Activated T-cell treated with anti-CD3 and anti-CD28 coated beads, Interleukin-2, amount 50 U/mL, for 24 hours (primary cell): ENCODE measurements around the gene PLEKHA8.
A peak's percentile ranks its signal among the peaks of the same experiment; 100 is the strongest.

Source experiments
- DNase-seq: peaks from one replicate; pipeline ENCODE4 v3.0.0-alpha.2; 2020
- H3K27ac Mint-ChIP-seq: 2 replicates; pipeline ENCODE4 v1.8.0; 2020; ENCODE audit warnings: mild to moderate bottlenecking, mixed read lengths
- H3K27me3 Mint-ChIP-seq: 2 replicates; pipeline ENCODE4 v1.8.0; 2020; ENCODE audit warnings: mixed read lengths
- H3K36me3 Mint-ChIP-seq: 2 replicates; pipeline ENCODE4 v1.8.0; 2020; ENCODE audit warnings: low read depth, mixed read lengths
- H3K4me1 Mint-ChIP-seq: 2 replicates; pipeline ENCODE4 v1.8.0; 2020; ENCODE audit warnings: low read depth, mixed read lengths
- H3K4me3 Mint-ChIP-seq: 2 replicates; pipeline ENCODE4 v1.8.0; 2020; ENCODE audit warnings: mild to moderate bottlenecking, moderate library complexity, mixed read lengths
- H3K9me3 Mint-ChIP-seq: 2 replicates; pipeline ENCODE4 v1.8.0; 2020; ENCODE audit warnings: mixed read lengths

PLEKHA8 gene

GRCh38 chr7:30163231-30163894 lies 135.2 kb downstream of the PLEKHA8 start:
- H3K4me1 Mint-ChIP-seq = peaks cover 51% of the 10 kb centered on the region
- H3K9me3 Mint-ChIP-seq = no peaks in the 10 kb centered on the region
- peak overlapping the region; percentile 90 for H3K27ac Mint-ChIP-seq
- no peaks in the 10 kb centered on the region for H3K27me3 Mint-ChIP-seq
- H3K4me3 Mint-ChIP-seq = peak overlapping the region; percentile 45
- DNase-seq = peak; percentile 37
- H3K36me3 Mint-ChIP-seq = no peaks in the 10 kb centered on the region

GRCh38 chr7:30164567-30164966 lies 136.4 kb downstream of the PLEKHA8 start:
- H3K27ac Mint-ChIP-seq = no peak overlapping the region
- no peaks in the 10 kb centered on the region for H3K27me3 Mint-ChIP-seq
- DNase-seq = no peak
- no peak overlapping the region for H3K4me3 Mint-ChIP-seq
- H3K4me1 Mint-ChIP-seq = peaks cover 40% of the 10 kb centered on the region
- H3K36me3 Mint-ChIP-seq = no peaks in the 10 kb centered on the region
- H3K9me3 Mint-ChIP-seq = no peaks in the 10 kb centered on the region

GRCh38 chr7:30165590-30165989 lies 137.4 kb downstream of the PLEKHA8 start:
- no peaks in the 10 kb centered on the region for H3K9me3 Mint-ChIP-seq
- no peaks in the 10 kb centered on the region for H3K36me3 Mint-ChIP-seq
- no peak for DNase-seq
- no peaks in the 10 kb centered on the region for H3K27me3 Mint-ChIP-seq
- H3K4me1 Mint-ChIP-seq = peaks cover 30% of the 10 kb centered on the region
- H3K4me3 Mint-ChIP-seq = no peak overlapping the region
- H3K27ac Mint-ChIP-seq = no peak overlapping the region

GRCh38 chr7:30166155-30166840 lies 138.1 kb downstream of the PLEKHA8 start:
- H3K9me3 Mint-ChIP-seq = no peaks in the 10 kb centered on the region
- H3K4me1 Mint-ChIP-seq = peaks cover 25% of the 10 kb centered on the region
- H3K36me3 Mint-ChIP-seq = no peaks in the 10 kb centered on the region
- H3K4me3 Mint-ChIP-seq = no peak overlapping the region
- DNase-seq = no peak
- no peaks in the 10 kb centered on the region for H3K27me3 Mint-ChIP-seq
- H3K27ac Mint-ChIP-seq = no peak overlapping the region

GRCh38 chr7:30166841-30167235 lies 138.6 kb downstream of the PLEKHA8 start:
- no peak for DNase-seq
- Mint-ChIP-seq H3K27ac (no peak overlapping the region), H3K4me1 (peaks cover 22% of the 10 kb centered on the region), H3K4me3 (no peak overlapping the region), H3K27me3 (no peaks in the 10 kb centered on the region), H3K9me3 (no peaks in the 10 kb centered on the region), H3K36me3 (no peaks in the 10 kb centered on the region)

- DNase-seq = no peak
- Mint-ChIP-seq H3K27me3 (no peaks in the 10 kb centered on the region), H3K4me1 (peaks cover 13% of the 10 kb centered on the region), H3K27ac (no peak overlapping the region), H3K4me3 (no peak overlapping the region), H3K9me3 (no peaks in the 10 kb centered on the region), H3K36me3 (no peaks in the 10 kb centered on the region)
These were observed 139.7 kb downstream of the PLEKHA8 start for GRCh38 chr7:30167901-30168300.

GRCh38 chr7:30168835-30169573 lies 140.8 kb downstream of the PLEKHA8 start:
- H3K4me3 Mint-ChIP-seq = no peak overlapping the region
- no peaks in the 10 kb centered on the region for H3K27me3 Mint-ChIP-seq
- H3K27ac Mint-ChIP-seq = no peak overlapping the region
- no peaks in the 10 kb centered on the region for H3K9me3 Mint-ChIP-seq
- H3K4me1 Mint-ChIP-seq = peaks cover 2% of the 10 kb centered on the region
- no peaks in the 10 kb centered on the region for H3K36me3 Mint-ChIP-seq
- DNase-seq = no peak

GRCh38 chr7:30169579-30169978 lies 141.4 kb downstream of the PLEKHA8 start:
- Mint-ChIP-seq H3K27ac (no peak overlapping the region), H3K4me1 (no peaks in the 10 kb centered on the region), H3K27me3 (no peaks in the 10 kb centered on the region), H3K9me3 (no peaks in the 10 kb centered on the region), H3K36me3 (no peaks in the 10 kb centered on the region), H3K4me3 (no peak overlapping the region)
- no peak for DNase-seq

- Mint-ChIP-seq H3K36me3 (no peaks in the 10 kb centered on the region), H3K27ac (no peak overlapping the region), H3K27me3 (no peaks in the 10 kb centered on the region), H3K4me1 (no peaks in the 10 kb centered on the region), H3K4me3 (no peak overlapping the region), H3K9me3 (no peaks in the 10 kb centered on the region)
- DNase-seq = no peak
These were observed 142.4 kb downstream of the PLEKHA8 start for GRCh38 chr7:30170476-30171205.

- DNase-seq = no peak
- Mint-ChIP-seq H3K4me3 (no peak overlapping the region), H3K27ac (no peak overlapping the region), H3K27me3 (no peaks in the 10 kb centered on the region), H3K36me3 (no peaks in the 10 kb centered on the region), H3K4me1 (no peaks in the 10 kb centered on the region), H3K9me3 (no peaks in the 10 kb centered on the region)
These were observed 143.7 kb downstream of the PLEKHA8 start for GRCh38 chr7:30171766-30172447.

- H3K9me3 Mint-ChIP-seq = no peaks in the 10 kb centered on the region
- H3K4me3 Mint-ChIP-seq = no peak overlapping the region
- H3K4me1 Mint-ChIP-seq = no peaks in the 10 kb centered on the region
- DNase-seq = no peak
- H3K27ac Mint-ChIP-seq = no peak overlapping the region
- H3K36me3 Mint-ChIP-seq = no peaks in the 10 kb centered on the region
- H3K27me3 Mint-ChIP-seq = no peaks in the 10 kb centered on the region
These were observed 144.2 kb downstream of the PLEKHA8 start for GRCh38 chr7:30172451-30172850.

- Mint-ChIP-seq H3K4me3 (no peak overlapping the region), H3K9me3 (no peaks in the 10 kb centered on the region), H3K27me3 (no peaks in the 10 kb centered on the region), H3K36me3 (no peaks in the 10 kb centered on the region), H3K4me1 (no peaks in the 10 kb centered on the region), H3K27ac (no peak overlapping the region)
- no peak for DNase-seq
These were observed 145.1 kb downstream of the PLEKHA8 start for GRCh38 chr7:30173058-30173897.

- peaks cover 3% of the 10 kb centered on the region for H3K4me1 Mint-ChIP-seq
- no peak overlapping the region for H3K4me3 Mint-ChIP-seq
- H3K36me3 Mint-ChIP-seq = no peaks in the 10 kb centered on the region
- no peaks in the 10 kb centered on the region for H3K27me3 Mint-ChIP-seq
- no peak overlapping the region for H3K27ac Mint-ChIP-seq
- no peak for DNase-seq
- H3K9me3 Mint-ChIP-seq = no peaks in the 10 kb centered on the region
These were observed 147.0 kb downstream of the PLEKHA8 start for GRCh38 chr7:30175180-30175579.
